IMR-90 (cell line): ENCODE results near the gene LRCOL1. TPM values are rescaled to one million over a fixed set of nuclear protein-coding genes. Genes with fewer than 3 reads are reported as not detected.

ENCODE experiments used
- ATAC-seq: fragments of 200-7000 bp; cut with Tn5 transposase; 2 replicates; pipeline ENCODE4 v1.9.1; 2020; ENCODE audit warnings: low read depth, mild to moderate bottlenecking, moderate library complexity
- BruUV-seq: library from RNA; stranded (reverse); fragments of 400-500 nt; replicated peaks from 2 replicates; lab custom pipeline; 2021; lab: Mats Ljungman, UMichigan
- CTCF ChIA-PET: fragments of 300-600 bp; formaldehyde crosslinking; extraction: SDS; loops from one replicate; lab custom pipeline; 2021; ENCODE audit warnings: antibody characterized with exemption; lab: Yijun Ruan, JAX
- POLR2A ChIA-PET: fragments of 300-600 bp; sonication (Branson Sonifier 250); formaldehyde crosslinking; loops from one replicate; lab custom pipeline; 2022; ENCODE audit warnings: antibody characterized with exemption; ENCODE audit not compliant: unreplicated experiment; lab: Charles Lee
- DNase-seq: peaks from one replicate; pipeline ENCODE4 v3.0.0; 2013
- H2AFZ ChIP-seq: replicated peaks from 2 replicates; pipeline ENCODE3; 2013; ENCODE audit warnings: low read length, mild to moderate bottlenecking; ENCODE audit not compliant: poor library complexity
- H2AK5ac ChIP-seq: 2 replicates; pipeline ENCODE4 v1.6.1; 2013; ENCODE audit warnings: low read depth, low read length, inconsistent platforms
- H2AK9ac ChIP-seq: replicated peaks from 2 replicates; pipeline ENCODE3; 2013; ENCODE audit warnings: mild to moderate bottlenecking, low read depth, low read length, moderate library complexity; ENCODE audit not compliant: poor library complexity
- H2BK120ac ChIP-seq: 2 replicates; pipeline ENCODE4 v1.6.1; 2013; ENCODE audit warnings: low read depth, low read length, inconsistent platforms
- H2BK15ac ChIP-seq: 3 replicates; pipeline ENCODE4 v1.6.1; 2013; ENCODE audit warnings: low read depth, low read length, inconsistent platforms
- H2BK20ac ChIP-seq: 2 replicates; pipeline ENCODE4 v1.6.1; 2013; ENCODE audit warnings: low read depth, mild to moderate bottlenecking, inconsistent platforms, low read length, moderate library complexity
- H2BK5ac ChIP-seq: 2 replicates; pipeline ENCODE4 v1.6.1; 2013; ENCODE audit warnings: mild to moderate bottlenecking, low read depth, low read length, inconsistent platforms; ENCODE audit not compliant: poor library complexity, severe bottlenecking
- H3K14ac ChIP-seq: replicated peaks from 2 replicates; pipeline ENCODE4 v1.6.1; 2013; ENCODE audit warnings: low read depth, low read length, inconsistent platforms
- H3K18ac ChIP-seq: 2 replicates; pipeline ENCODE4 v1.6.1; 2013; ENCODE audit warnings: low read depth, low read length, control low read depth
- H3K23ac ChIP-seq: 2 replicates; pipeline ENCODE4 v1.6.1; 2013; ENCODE audit warnings: low read depth, low read length, inconsistent platforms
- H3K27ac ChIP-seq: 2 replicates; pipeline ENCODE4 v1.5.1; 2013; ENCODE audit warnings: mild to moderate bottlenecking, control low read depth, low read length; ENCODE audit not compliant: insufficient read depth
- H3K27me3 ChIP-seq: 2 replicates; pipeline ENCODE4 v1.6.1; 2013; ENCODE audit warnings: low read length; ENCODE audit not compliant: control insufficient read depth, insufficient read depth
- H3K36me3 ChIP-seq: 2 replicates; pipeline ENCODE4 v1.6.1; 2013; ENCODE audit warnings: low read length, mixed read lengths; ENCODE audit not compliant: control insufficient read depth, insufficient read depth
- H3K4ac ChIP-seq: 2 replicates; pipeline ENCODE4 v1.6.1; 2013; ENCODE audit warnings: low read depth, low read length, inconsistent platforms
- H3K4me1 ChIP-seq: 2 replicates; pipeline ENCODE4 v1.6.1; 2013; ENCODE audit warnings: low read length, mixed read lengths; ENCODE audit not compliant: control insufficient read depth, insufficient read depth
- H3K4me2 ChIP-seq: 2 replicates; pipeline ENCODE4 v1.6.1; 2013; ENCODE audit warnings: low read depth, mild to moderate bottlenecking, control low read depth, low read length, moderate library complexity
- H3K4me3 ChIP-seq: 2 replicates; pipeline ENCODE4 v1.5.1; 2013; ENCODE audit warnings: low read depth, mild to moderate bottlenecking, control low read depth, low read length, moderate library complexity; ENCODE audit not compliant: insufficient read depth
- H3K56ac ChIP-seq: 2 replicates; pipeline ENCODE4 v1.6.1; 2013; ENCODE audit warnings: low read length, inconsistent platforms; ENCODE audit not compliant: insufficient read depth; ENCODE audit errors: extremely low read depth
- H3K79me1 ChIP-seq, 2 experiments: 2 replicates each; pipeline ENCODE4 v1.6.1; 2013; ENCODE audit warnings: low read length in 2 of 2, inconsistent platforms in 1 of 2, low read depth in 1 of 2
- H3K9ac ChIP-seq: 2 replicates; pipeline ENCODE4 v1.6.1; 2013; ENCODE audit warnings: low read depth, low read length, control low read depth
- H3K9me1 ChIP-seq: 2 replicates; pipeline ENCODE4 v1.6.1; 2013; ENCODE audit warnings: low read length, inconsistent platforms; ENCODE audit not compliant: insufficient read depth
- H3K9me3 ChIP-seq: 2 replicates; pipeline ENCODE4 v1.6.1; 2013; ENCODE audit warnings: low read length; ENCODE audit not compliant: control insufficient read depth, insufficient read depth
- H4K20me1 ChIP-seq: 2 replicates; pipeline ENCODE4 v1.6.1; 2013; ENCODE audit warnings: low read length, inconsistent platforms; ENCODE audit not compliant: insufficient read depth
- H4K5ac ChIP-seq: 2 replicates; pipeline ENCODE4 v1.6.1; 2013; ENCODE audit warnings: mild to moderate bottlenecking, low read depth, low read length, control low read depth
- H4K8ac ChIP-seq, 2 experiments: 2 replicates each; pipeline ENCODE4 v1.6.1; 2013; ENCODE audit warnings: low read depth in 2 of 2, low read length in 2 of 2, control low read depth in 1 of 2, inconsistent platforms in 1 of 2
- H4K91ac ChIP-seq: 2 replicates; pipeline ENCODE4 v1.6.1; 2013; ENCODE audit warnings: low read depth, low read length, inconsistent platforms; ENCODE audit not compliant: insufficient read depth
- BHLHE40 ChIP-seq: fragments of 150-350 bp; IDR thresholded peaks from 2 replicates; pipeline ENCODE4 v1.6.1; 2016; ENCODE audit warnings: mild to moderate bottlenecking, low read depth, low read length
- CHD1 ChIP-seq: IDR thresholded peaks from 2 replicates; pipeline ENCODE4 v1.6.1; 2012; ENCODE audit warnings: low read depth, low read length, improper control_type of control experiment
- MAFK ChIP-seq: IDR thresholded peaks from 2 replicates; pipeline ENCODE4 v1.6.1; 2012; ENCODE audit warnings: low read depth, low read length, improper control_type of control experiment
- MAZ ChIP-seq: IDR thresholded peaks from 2 replicates; pipeline ENCODE4 v1.6.1; 2012; ENCODE audit warnings: low read depth, mild to moderate bottlenecking, low read length, improper control_type of control experiment, moderate library complexity, borderline replicate concordance
- NFE2L2 ChIP-seq: fragments of 150-350 bp; IDR thresholded peaks from 2 replicates; pipeline ENCODE4 v1.6.1; 2016; ENCODE audit warnings: low read depth, mild to moderate bottlenecking, low read length
- POLR2A ChIP-seq: IDR thresholded peaks from 2 replicates; pipeline ENCODE4 v1.6.1; 2012; ENCODE audit warnings: mild to moderate bottlenecking, low read depth, low read length
- RAD21 ChIP-seq: IDR thresholded peaks from 2 replicates; pipeline ENCODE4 v1.6.1; 2012; ENCODE audit warnings: low read length, improper control_type of control experiment
- RCOR1 ChIP-seq: IDR thresholded peaks from 2 replicates; pipeline ENCODE4 v1.6.1; 2012; ENCODE audit warnings: mild to moderate bottlenecking, low read length, improper control_type of control experiment; ENCODE audit not compliant: insufficient replicate concordance
- SMC3 ChIP-seq: fragments of 150-350 bp; IDR thresholded peaks from 2 replicates; pipeline ENCODE4 v1.6.1; 2016; ENCODE audit warnings: low read depth, mild to moderate bottlenecking, antibody characterized with exemption, low read length, moderate library complexity
- WGBS, 2 experiments: methylation state at CpG; one replicate each; pipeline versions ENCODE4 v1.1.5 to v1.1.7; 2013; ENCODE audit warnings: missing lambda C conversion rate in 2 of 2; ENCODE audit not compliant: insufficient read length in 1 of 2; ENCODE audit errors: extremely low coverage in 2 of 2; 5-methylcytosine and 5-hydroxymethylcytosine counted together
- dilution Hi-C: fragments of 300-500 bp; cut with HindIII; formaldehyde crosslinking; loops from one replicate; pipeline ENCODE4 v1.14.3; 2018; ENCODE audit warnings: low sequenced_read_pairs; ENCODE audit not compliant: unreplicated experiment
- in situ Hi-C: fragments of 300-500 bp; cut with MboI; formaldehyde crosslinking; loops from 3 replicates; pipeline ENCODE4 v1.14.3; 2019; ENCODE audit warnings: low sequenced_read_pairs, inconsistent platforms, mixed read lengths
- intact Hi-C: fragments of 100-400 bp; cut with micrococcal nuclease; formaldehyde crosslinking; loops from 2 replicates; pipeline ENCODE4 v1.10.0; 2022
- polyA plus RNA-seq, 3 experiments: library from polyadenylated mRNA; depleted of rRNA; stranded (reverse); fragments of >200 nt; gene quantifications; 2 replicates each; pipeline ENCODE4 v1.2.3, GENCODE V29; 2012; ENCODE audit warnings: low replicate concordance in 1 of 3
- total RNA-seq: library from RNA; depleted of rRNA; stranded (reverse); fragments of >200 nt; gene quantifications from 2 replicates; pipeline ENCODE4 v1.2.3, GENCODE V29; 2012
- TF ChIP-seq, protein P1 (sequence below): fragments of 150-350 bp; IDR thresholded peaks from 2 replicates; pipeline ENCODE4 v1.6.1; 2016; ENCODE audit warnings: low read depth, mild to moderate bottlenecking, low read length, moderate library complexity, borderline replicate concordance
- TF ChIP-seq, protein P2 (sequence below): conservative IDR thresholded peaks from 2 replicates; pipeline ENCODE4 v1.5.1; 2012; ENCODE audit warnings: mild to moderate bottlenecking, low read depth, low read length, improper control_type of control experiment
- TF ChIP-seq, protein P3 (sequence below): fragments of 150-350 bp; IDR thresholded peaks from 2 replicates; pipeline ENCODE4 v1.6.1; 2017; ENCODE audit warnings: mild to moderate bottlenecking, antibody characterized with exemption, low read length, low read depth

LRCOL1 gene
- total and polyA plus RNA-seq, 2 of the 4 experiments (the other 2 are of a cell fraction) = 1.0 TPM; not detected in 1

DNA sequence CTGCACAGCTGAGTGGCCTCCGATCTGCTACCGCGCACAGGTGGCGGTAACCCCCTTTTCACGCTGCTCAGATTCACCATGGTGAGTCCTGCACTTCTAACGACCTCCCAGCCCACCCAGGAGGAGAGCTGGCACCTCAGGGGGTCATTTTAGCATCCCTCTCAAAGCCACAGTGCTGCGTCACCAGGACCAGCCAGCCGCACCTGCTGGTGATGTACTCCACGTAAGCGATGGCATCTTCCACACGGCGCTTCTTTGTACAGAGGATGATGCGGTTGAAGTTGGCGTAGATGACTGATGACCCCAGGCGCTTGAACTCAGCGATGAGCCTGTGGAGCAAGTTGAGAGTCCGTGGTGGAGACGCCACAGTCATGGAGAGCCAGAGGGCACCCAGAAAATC is 27.4 kb upstream of the LRCOL1 start:
- Histone ChIP-seq H3K56ac (no peak overlapping the region), H3K4me3 (no peak overlapping the region), H2AK9ac (peak overlapping the region; percentile 77), H2BK5ac (no peak overlapping the region), H3K4me1 (no peaks in the 10 kb centered on the region), H3K23ac (no peak overlapping the region), H3K79me1 (no peaks in the 10 kb centered on the region), H3K4me2 (no peak overlapping the region), H3K9me3 (no peaks in the 10 kb centered on the region), H3K14ac (no peak overlapping the region), H3K18ac (no peak overlapping the region), H4K20me1 (peaks cover 7% of the 10 kb centered on the region; the same call in 1 of the 2 replicates), H4K5ac (no peak overlapping the region), H3K9ac (no peak overlapping the region), H2AFZ (no peak overlapping the region), H3K27me3 (no peaks in the 10 kb centered on the region), H4K8ac (no peak overlapping the region), H3K4ac (no peak overlapping the region), H2BK120ac (no peak overlapping the region), H2AK5ac (no peak overlapping the region), H4K91ac (no peak overlapping the region), H3K36me3 (peaks cover 35% of the 10 kb centered on the region), H2BK20ac (no peak overlapping the region), H3K27ac (no peak overlapping the region), H3K9me1 (no peaks in the 10 kb centered on the region), H2BK15ac (no peak overlapping the region)
- dilution Hi-C loops = no loop called here
- WGBS, 2 experiments = 97% methylated on average over 9 of the region's 18 CpGs; no CpG with 5 or more reads in 1 of the 2 experiments
- intact Hi-C loops = loop anchor here (1.0 kb wide), 2 partner anchors 38 to 223 kb away; no protein-coding TSS in a partner anchor
- TF ChIP-seq RAD21 (no peak), RCOR1 (no peak), SMC3 (no peak), NFE2L2 (no peak), MAZ (no peak), BHLHE40 (no peak), POLR2A (no peak), MAFK (no peak), CHD1 (no peak)
- TF ChIP-seq, protein P1, sequence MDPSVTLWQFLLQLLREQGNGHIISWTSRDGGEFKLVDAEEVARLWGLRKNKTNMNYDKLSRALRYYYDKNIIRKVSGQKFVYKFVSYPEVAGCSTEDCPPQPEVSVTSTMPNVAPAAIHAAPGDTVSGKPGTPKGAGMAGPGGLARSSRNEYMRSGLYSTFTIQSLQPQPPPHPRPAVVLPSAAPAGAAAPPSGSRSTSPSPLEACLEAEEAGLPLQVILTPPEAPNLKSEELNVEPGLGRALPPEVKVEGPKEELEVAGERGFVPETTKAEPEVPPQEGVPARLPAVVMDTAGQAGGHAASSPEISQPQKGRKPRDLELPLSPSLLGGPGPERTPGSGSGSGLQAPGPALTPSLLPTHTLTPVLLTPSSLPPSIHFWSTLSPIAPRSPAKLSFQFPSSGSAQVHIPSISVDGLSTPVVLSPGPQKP = no peak
- TF ChIP-seq, protein P2, sequence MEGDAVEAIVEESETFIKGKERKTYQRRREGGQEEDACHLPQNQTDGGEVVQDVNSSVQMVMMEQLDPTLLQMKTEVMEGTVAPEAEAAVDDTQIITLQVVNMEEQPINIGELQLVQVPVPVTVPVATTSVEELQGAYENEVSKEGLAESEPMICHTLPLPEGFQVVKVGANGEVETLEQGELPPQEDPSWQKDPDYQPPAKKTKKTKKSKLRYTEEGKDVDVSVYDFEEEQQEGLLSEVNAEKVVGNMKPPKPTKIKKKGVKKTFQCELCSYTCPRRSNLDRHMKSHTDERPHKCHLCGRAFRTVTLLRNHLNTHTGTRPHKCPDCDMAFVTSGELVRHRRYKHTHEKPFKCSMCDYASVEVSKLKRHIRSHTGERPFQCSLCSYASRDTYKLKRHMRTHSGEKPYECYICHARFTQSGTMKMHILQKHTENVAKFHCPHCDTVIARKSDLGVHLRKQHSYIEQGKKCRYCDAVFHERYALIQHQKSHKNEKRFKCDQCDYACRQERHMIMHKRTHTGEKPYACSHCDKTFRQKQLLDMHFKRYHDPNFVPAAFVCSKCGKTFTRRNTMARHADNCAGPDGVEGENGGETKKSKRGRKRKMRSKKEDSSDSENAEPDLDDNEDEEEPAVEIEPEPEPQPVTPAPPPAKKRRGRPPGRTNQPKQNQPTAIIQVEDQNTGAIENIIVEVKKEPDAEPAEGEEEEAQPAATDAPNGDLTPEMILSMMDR = no peak
- TF ChIP-seq, protein P3, sequence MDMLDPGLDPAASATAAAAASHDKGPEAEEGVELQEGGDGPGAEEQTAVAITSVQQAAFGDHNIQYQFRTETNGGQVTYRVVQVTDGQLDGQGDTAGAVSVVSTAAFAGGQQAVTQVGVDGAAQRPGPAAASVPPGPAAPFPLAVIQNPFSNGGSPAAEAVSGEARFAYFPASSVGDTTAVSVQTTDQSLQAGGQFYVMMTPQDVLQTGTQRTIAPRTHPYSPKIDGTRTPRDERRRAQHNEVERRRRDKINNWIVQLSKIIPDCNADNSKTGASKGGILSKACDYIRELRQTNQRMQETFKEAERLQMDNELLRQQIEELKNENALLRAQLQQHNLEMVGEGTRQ = no peak
- in situ Hi-C loops = no loop called here
- CTCF ChIA-PET = interaction anchor here (1.3 kb wide), 1 partner anchor 23 kb away, joined by 11 read pairs; no protein-coding TSS in a partner anchor
- ATAC-seq = no peak
- DNase-seq = no peak
- POLR2A ChIA-PET = no interaction called here
- no TSS peak for BruUV-seq
